HG03521 (cell line): ENCODE data around the gene SPSB3.

Experiments
- ATAC-seq: cut with Tn5 transposase; IDR thresholded peaks from one replicate; pipeline ENCODE4 v1.9.1; 2021; ENCODE audit warnings: mild to moderate bottlenecking, moderate library complexity; ENCODE audit not compliant: unreplicated experiment

The SPSB3 gene

GRCh38 chr16:1790261-1790610, 7.9 kb upstream of the SPSB3 start:
- ATAC-seq = no peak

- ATAC-seq = no peak
These were observed 7.3 kb upstream of the SPSB3 start for GRCh38 chr16:1789643-1790045.

GRCh38 chr16:1788708-1789100, 6.3 kb upstream of the SPSB3 start:
- no peak for ATAC-seq

- no peak for ATAC-seq
These were observed 5.8 kb upstream of the SPSB3 start for GRCh38 chr16:1788095-1788707.

- no peak for ATAC-seq
These were observed 5.1 kb upstream of the SPSB3 start for GRCh38 chr16:1787322-1788094.

GRCh38 chr16:1787056-1787321, 4.6 kb upstream of the SPSB3 start:
- no peak for ATAC-seq

DNA sequence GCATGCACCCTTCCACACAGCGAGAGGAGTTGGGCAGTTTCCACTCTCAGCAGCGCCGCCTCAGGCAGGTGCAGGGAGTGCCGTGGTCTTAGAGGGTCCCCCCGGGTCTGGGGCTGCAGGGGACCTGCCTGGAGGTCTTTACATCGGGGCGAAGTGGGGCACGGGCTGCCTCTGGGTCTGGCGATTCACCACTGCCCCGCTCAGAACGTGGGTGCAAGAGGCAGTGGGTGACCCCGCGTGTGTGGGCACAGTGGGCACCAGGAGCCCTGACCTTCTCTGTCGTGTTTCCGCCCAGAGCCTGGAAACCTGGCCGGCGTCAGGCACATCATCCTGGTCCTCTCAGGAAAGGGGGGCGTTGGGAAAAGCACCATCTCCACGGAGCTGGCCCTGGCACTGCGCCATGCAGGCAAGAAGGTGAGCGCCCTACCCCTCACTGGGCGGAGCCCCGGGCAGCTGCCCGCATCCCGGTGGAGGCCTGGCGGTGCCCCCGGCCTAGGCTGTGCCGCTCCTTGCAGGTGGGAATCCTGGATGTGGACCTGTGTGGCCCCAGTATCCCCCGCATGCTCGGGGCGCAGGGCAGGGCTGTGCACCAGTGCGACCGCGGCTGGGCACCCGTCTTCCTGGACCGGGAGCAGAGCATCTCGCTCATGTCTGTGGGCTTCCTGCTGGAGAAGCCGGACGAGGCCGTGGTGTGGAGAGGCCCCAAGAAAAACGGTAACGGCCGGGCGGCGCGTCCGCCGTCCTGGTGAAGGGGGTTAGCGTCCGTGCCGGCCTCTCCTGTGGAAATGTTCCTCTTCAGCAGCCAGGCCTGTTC, 4.1 kb upstream of the SPSB3 start:
- no peak for ATAC-seq

- ATAC-seq = no peak
These were observed 3.4 kb upstream of the SPSB3 start for GRCh38 chr16:1785846-1786170.

- ATAC-seq = no peak
These were observed 2.8 kb upstream of the SPSB3 start for GRCh38 chr16:1784977-1785845.

GRCh38 chr16:1781758-1782407, 488 bp downstream of the SPSB3 start:
- no peak for ATAC-seq

DNA sequence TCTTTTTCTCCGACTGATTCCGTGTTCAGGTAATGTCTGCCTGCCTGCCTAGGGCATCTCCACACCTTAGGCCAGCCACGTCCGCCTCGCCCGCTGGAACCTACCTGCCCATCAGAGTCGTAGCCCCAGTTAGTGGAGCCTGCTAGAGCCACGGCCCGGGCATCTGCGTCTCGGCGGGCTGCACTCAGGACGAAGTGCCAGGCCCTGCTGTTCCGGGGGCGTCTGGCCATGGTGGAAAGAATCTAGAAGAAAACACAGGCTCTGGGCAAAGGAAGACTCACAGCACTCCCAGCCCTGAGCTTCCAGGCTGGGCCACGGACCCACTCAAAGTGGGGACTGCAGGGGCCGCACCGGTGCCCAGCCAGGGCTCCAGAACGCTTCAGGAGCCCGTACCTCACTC, 1.1 kb downstream of the SPSB3 start:
- no peak for ATAC-seq

DNA sequence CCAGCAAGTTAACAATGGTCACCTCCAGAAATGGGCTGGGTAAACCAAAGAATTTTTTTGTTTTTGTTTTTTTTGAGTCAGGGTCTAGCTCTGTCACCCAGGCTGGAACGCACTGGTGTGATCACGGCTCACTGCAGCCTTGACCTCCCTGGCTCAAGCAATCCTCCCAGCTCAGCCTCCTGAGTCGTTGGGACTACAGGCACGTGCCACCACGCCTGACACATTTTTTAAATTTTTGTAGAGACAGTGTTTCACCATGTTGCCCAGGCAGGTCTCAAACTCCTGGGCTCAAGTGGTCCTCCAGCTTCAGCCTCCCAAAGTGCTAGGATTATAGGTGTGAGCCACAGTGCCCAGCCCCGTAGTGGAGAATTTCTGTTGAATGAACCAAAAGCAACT, 1.7 kb downstream of the SPSB3 start:
- no peak for ATAC-seq

GRCh38 chr16:1779741-1780676, 2.4 kb downstream of the SPSB3 start:
- ATAC-seq = no peak

DNA sequence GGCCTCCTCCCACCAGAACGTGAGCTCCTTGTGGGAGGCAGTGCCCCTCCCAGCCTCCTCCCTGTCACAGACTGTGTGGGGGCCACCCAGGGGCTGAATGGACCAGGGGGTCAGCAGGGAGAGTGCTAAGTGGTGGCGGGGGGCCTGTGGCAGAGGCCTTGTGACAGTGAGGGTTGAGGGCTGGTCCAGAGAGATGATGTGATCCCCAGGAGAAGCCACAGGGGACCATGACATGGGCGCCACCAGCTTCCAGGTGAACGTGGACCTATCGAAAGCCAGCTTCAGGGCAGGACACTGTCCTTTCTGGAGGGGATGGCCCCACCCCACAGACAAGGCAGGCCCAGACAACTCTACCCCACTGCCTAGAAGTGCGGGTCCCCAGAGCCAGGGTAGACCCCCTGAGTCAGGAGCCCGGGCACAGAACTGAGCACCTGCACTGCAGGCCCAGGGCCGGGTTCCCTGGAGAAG, 3.1 kb downstream of the SPSB3 start:
- ATAC-seq = no peak

- ATAC-seq = no peak
These were observed 3.9 kb downstream of the SPSB3 start for GRCh38 chr16:1778200-1779179.

DNA sequence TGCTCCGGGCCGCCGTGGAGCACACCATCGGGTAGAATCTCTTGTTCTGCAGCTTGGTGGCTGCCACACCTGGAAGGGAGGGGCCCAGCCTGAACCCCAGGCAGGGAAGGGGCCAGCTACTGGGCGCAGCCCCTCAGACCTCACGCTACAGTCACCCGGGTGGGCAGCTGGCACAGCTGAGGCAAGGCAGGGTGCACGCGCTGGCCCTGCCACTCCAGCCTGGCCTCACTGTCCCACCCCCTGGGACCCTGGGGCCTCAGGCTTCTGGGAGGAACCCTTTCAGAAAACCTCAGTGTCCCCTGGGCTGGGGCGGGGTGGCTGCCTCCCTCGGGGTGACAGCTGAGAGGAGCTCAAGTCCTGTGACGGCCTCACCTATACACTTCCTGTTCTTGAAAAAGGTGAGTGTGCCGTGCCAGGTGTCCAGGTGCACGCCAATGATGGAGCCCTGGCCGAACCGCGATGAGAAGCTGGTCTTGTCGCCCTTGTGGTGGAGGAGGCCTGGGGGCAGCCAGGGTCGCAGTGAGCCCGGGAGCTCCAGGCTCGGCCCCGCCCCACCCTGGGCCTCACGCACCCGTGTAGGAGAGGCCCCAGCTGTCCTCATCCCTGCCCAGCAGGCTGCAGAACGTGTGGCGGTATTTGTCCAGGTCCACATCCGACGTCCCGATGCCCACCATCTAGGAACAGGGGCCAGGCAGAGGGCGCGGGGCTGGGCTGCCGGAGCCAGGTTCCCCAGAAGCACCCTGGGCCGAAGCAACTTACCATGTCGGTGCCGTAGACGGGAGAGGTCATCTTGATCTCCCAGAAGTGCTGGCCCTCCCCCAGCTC, 4.8 kb downstream of the SPSB3 start:
- ATAC-seq = no peak

DNA sequence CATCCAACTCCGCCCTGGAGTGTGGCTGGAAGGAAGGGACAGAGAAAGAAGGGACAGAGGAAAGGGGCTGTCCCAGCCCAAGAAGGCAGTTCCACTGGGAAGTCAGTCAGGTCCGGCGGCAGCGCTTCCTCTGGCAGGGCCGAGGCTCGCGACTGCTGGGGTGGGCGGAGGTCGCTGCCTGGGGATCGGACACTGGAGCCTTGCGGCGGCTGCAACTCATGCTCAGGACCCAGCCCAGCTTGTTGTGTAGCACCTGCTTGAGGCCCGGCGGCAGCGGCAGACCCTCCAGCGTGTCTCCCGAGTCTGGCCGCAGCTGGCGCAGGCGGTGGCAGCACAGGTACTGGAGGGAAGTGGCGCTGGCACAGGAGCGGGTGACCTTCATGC, 5.4 kb downstream of the SPSB3 start:
- ATAC-seq = no peak

DNA sequence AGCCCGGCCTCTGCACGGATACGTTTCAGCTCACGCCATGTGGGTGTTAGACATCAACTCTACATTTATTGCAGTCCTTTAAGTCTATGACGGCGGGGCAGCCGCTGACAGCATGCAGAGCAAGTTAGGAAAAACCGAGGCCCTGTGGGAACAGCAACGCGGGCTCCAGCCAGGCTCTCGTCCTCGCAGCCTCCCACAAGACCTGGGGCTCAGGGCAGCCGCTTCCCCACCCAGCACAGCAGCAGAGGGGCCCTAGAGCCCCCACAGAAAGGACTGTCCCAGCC, 5.8 kb downstream of the SPSB3 start:
- no peak for ATAC-seq
